Neural progenitor cell (in vitro differentiated cells): ENCODE results near the gene VSX1. TPM values are rescaled to one million over a fixed set of nuclear protein-coding genes. Genes with fewer than 3 reads are reported as not detected.

ENCODE experiments used
- DNase-seq: peaks from one replicate; pipeline ENCODE4 v3.0.0-alpha.2; 2016; ENCODE audit warnings: low spot score
- H2AFZ ChIP-seq: fragments of 200-600 bp; sonication (generic); replicated peaks from 2 replicates; pipeline ENCODE4 v1.6.1; 2016; ENCODE audit warnings: antibody characterized with exemption
- H3F3A ChIP-seq: fragments of 200-600 bp; sonication (generic); 2 replicates; pipeline ENCODE4 v1.6.1; 2016; ENCODE audit warnings: antibody characterized with exemption, low read depth
- H3K27ac ChIP-seq: fragments of 200-600 bp; sonication (generic); 2 replicates; pipeline ENCODE4 v1.5.1; 2016; ENCODE audit warnings: mild to moderate bottlenecking
- H3K27me3 ChIP-seq: fragments of 200-600 bp; sonication (generic); 2 replicates; pipeline ENCODE4 v1.6.1; 2016; ENCODE audit warnings: mild to moderate bottlenecking, moderate library complexity
- H3K36me3 ChIP-seq: fragments of 200-600 bp; sonication (generic); 2 replicates; pipeline ENCODE4 v1.5.1; 2016
- H3K4me1 ChIP-seq: fragments of 200-600 bp; sonication (generic); 2 replicates; pipeline ENCODE4 v1.6.1; 2016; ENCODE audit warnings: mixed run types
- H3K4me2 ChIP-seq: fragments of 200-600 bp; sonication (generic); 2 replicates; pipeline ENCODE4 v1.6.1; 2016
- H3K4me3 ChIP-seq: fragments of 200-600 bp; sonication (generic); 2 replicates; pipeline ENCODE4 v1.5.1; 2016
- H3K79me2 ChIP-seq: fragments of 200-600 bp; sonication (generic); 2 replicates; pipeline ENCODE4 v1.6.1; 2016; ENCODE audit warnings: low read depth
- H3K9ac ChIP-seq: fragments of 200-600 bp; sonication (generic); 2 replicates; pipeline ENCODE4 v1.6.1; 2016
- H3K9me3 ChIP-seq: fragments of 200-600 bp; sonication (generic); 2 replicates; pipeline ENCODE4 v1.5.1; 2016; ENCODE audit warnings: low read depth
- H4K20me1 ChIP-seq: fragments of 200-600 bp; sonication (generic); 2 replicates; pipeline ENCODE4 v1.6.1; 2016; ENCODE audit warnings: low read depth
- H3K27ac Mint-ChIP-seq: 3 replicates; pipeline ENCODE4 v1.8.0; 2021; ENCODE audit warnings: mixed read lengths
- H3K27me3 Mint-ChIP-seq: 2 replicates; pipeline ENCODE4 v1.8.0; 2022; ENCODE audit warnings: low read depth, mild to moderate bottlenecking, inconsistent platforms, moderate library complexity, mixed read lengths; ENCODE audit not compliant: insufficient read depth
- H3K36me3 Mint-ChIP-seq: 3 replicates; pipeline ENCODE4 v1.8.0; 2021; ENCODE audit warnings: mixed read lengths
- H3K4me1 Mint-ChIP-seq: 3 replicates; pipeline ENCODE4 v1.8.0; 2021; ENCODE audit warnings: mixed read lengths
- H3K4me3 Mint-ChIP-seq: 3 replicates; pipeline ENCODE4 v1.8.0; 2021; ENCODE audit warnings: mild to moderate bottlenecking, moderate library complexity, mixed read lengths
- H3K9me3 Mint-ChIP-seq: 3 replicates; pipeline ENCODE4 v1.8.0; 2020; ENCODE audit warnings: mixed read lengths
- EZH2 ChIP-seq: fragments of 200-600 bp; sonication (generic); IDR thresholded peaks from 2 replicates; pipeline ENCODE4 v1.6.1; 2017; ENCODE audit warnings: antibody characterized with exemption, mild to moderate bottlenecking, moderate library complexity
- EZH2phosphoT487 ChIP-seq: fragments of 200-600 bp; sonication (generic); IDR thresholded peaks from 2 replicates; pipeline ENCODE4 v1.6.1; 2017; ENCODE audit warnings: antibody characterized with exemption
- total RNA-seq: library from RNA; depleted of rRNA; stranded (reverse); fragments of >200 nt; gene quantifications from 2 replicates; pipeline ENCODE4 v1.2.3, GENCODE V29; 2015; ENCODE audit warnings: low replicate concordance
- TF ChIP-seq, protein P1 (sequence below): fragments of 200-600 bp; sonication (generic); IDR thresholded peaks from 2 replicates; pipeline ENCODE4 v1.5.1; 2017; ENCODE audit warnings: antibody characterized with exemption, mild to moderate bottlenecking

Gene VSX1
- total RNA-seq, 1 donor from 2014 or later: not detected

- peaks cover 19% of the 10 kb centered on the region for H3K4me1 Mint-ChIP-seq
- no peaks in the 10 kb centered on the region for H3K79me2 ChIP-seq
- no peak overlapping the region for H3K4me3 Mint-ChIP-seq
- H3K36me3 ChIP-seq: no peaks in the 10 kb centered on the region
- H4K20me1 ChIP-seq: peaks cover 10% of the 10 kb centered on the region
- peaks cover 100% of the 10 kb centered on the region for H3K27me3 ChIP-seq
- no peak overlapping the region for H3K9ac ChIP-seq
- H3K9me3 ChIP-seq: no peaks in the 10 kb centered on the region
- no peaks in the 10 kb centered on the region for H3K36me3 Mint-ChIP-seq
- no peak overlapping the region for H3K4me3 ChIP-seq
- no peak for TF ChIP-seq EZH2phosphoT487
- TF ChIP-seq, protein P1, sequence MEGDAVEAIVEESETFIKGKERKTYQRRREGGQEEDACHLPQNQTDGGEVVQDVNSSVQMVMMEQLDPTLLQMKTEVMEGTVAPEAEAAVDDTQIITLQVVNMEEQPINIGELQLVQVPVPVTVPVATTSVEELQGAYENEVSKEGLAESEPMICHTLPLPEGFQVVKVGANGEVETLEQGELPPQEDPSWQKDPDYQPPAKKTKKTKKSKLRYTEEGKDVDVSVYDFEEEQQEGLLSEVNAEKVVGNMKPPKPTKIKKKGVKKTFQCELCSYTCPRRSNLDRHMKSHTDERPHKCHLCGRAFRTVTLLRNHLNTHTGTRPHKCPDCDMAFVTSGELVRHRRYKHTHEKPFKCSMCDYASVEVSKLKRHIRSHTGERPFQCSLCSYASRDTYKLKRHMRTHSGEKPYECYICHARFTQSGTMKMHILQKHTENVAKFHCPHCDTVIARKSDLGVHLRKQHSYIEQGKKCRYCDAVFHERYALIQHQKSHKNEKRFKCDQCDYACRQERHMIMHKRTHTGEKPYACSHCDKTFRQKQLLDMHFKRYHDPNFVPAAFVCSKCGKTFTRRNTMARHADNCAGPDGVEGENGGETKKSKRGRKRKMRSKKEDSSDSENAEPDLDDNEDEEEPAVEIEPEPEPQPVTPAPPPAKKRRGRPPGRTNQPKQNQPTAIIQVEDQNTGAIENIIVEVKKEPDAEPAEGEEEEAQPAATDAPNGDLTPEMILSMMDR: no peak
- TF ChIP-seq EZH2: no peak
- peaks cover 7% of the 10 kb centered on the region for H3K4me1 ChIP-seq
- H3K27me3 Mint-ChIP-seq: peaks cover 23% of the 10 kb centered on the region
- H3K27ac Mint-ChIP-seq: no peak overlapping the region
- H2AFZ ChIP-seq: no peak overlapping the region
- no peak for DNase-seq
- peaks cover 20% of the 10 kb centered on the region for H3F3A ChIP-seq
- no peak overlapping the region for H3K27ac ChIP-seq
- no peak overlapping the region for H3K4me2 ChIP-seq
- no peaks in the 10 kb centered on the region for H3K9me3 Mint-ChIP-seq
These were observed 14.6 kb downstream of the VSX1 start for GRCh38 chr20:25067102-25067987.

- TF ChIP-seq, protein P1: no peak
- TF ChIP-seq EZH2: no peak
- TF ChIP-seq EZH2phosphoT487: no peak
These were observed 15.6 kb downstream of the VSX1 start for GRCh38 chr20:25066386-25066785.

DNA sequence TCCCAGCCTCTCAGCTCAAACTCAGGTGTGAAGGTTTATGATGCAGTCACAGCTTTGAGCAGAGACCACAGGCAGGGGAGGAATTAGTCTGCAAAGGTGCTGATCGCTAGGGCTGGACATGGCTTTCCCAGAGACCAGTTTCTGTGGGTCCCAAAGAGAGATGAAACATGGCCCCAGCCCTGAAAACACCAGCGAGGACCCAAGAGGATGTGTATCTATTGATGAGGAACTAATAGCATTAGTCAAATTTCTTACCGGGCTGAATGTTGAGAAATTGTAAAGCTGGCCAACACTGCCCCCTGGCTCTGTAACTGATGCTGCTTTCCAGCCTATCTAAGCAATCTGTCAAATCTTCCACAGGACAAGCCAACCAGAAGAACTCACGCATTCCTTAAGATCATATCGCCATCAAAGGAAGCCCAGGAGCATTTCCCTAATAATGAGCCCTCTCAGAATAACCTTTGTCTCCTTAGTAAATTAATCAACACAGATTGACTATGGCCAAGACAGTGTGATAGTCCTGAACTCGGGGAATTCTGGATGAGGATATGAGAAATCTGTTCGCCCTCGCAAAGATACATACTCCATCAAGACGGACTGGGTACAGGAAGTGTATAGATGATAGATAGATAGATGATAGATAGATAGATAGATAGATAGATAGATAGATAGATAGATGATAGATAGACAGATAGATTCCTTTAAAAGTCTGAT is 16.2 kb downstream of the VSX1 start:
- Histone ChIP-seq H3K27me3 (peaks cover 100% of the 10 kb centered on the region), H3K27ac (no peak overlapping the region), H3K9ac (no peak overlapping the region), H3K79me2 (no peaks in the 10 kb centered on the region), H3K4me1 (peaks cover 7% of the 10 kb centered on the region), H4K20me1 (peaks cover 10% of the 10 kb centered on the region), H2AFZ (no peak overlapping the region), H3K36me3 (no peaks in the 10 kb centered on the region), H3F3A (peaks cover 20% of the 10 kb centered on the region), H3K9me3 (no peaks in the 10 kb centered on the region), H3K4me3 (no peak overlapping the region), H3K4me2 (peak overlapping the region; percentile 50)
- no peaks in the 10 kb centered on the region for H3K36me3 Mint-ChIP-seq
- H3K27ac Mint-ChIP-seq: no peak overlapping the region
- TF ChIP-seq, protein P1: peak; percentile 76
- TF ChIP-seq EZH2: no peak
- no peak for TF ChIP-seq EZH2phosphoT487
- H3K9me3 Mint-ChIP-seq: no peaks in the 10 kb centered on the region
- peak; percentile 80 for DNase-seq
- H3K4me3 Mint-ChIP-seq: no peak overlapping the region
- peaks cover 26% of the 10 kb centered on the region for H3K27me3 Mint-ChIP-seq
- peaks cover 17% of the 10 kb centered on the region for H3K4me1 Mint-ChIP-seq

More at GRCh38 chr20:25066386-25066785, 15.6 kb downstream of the VSX1 start:
- peak; percentile 42 for DNase-seq
- Histone ChIP-seq H3K9me3 (no peaks in the 10 kb centered on the region), H3K36me3 (no peaks in the 10 kb centered on the region), H3K27me3 (peaks cover 100% of the 10 kb centered on the region), H3K9ac (no peak overlapping the region), H4K20me1 (peaks cover 10% of the 10 kb centered on the region), H3K27ac (no peak overlapping the region), H3K79me2 (no peaks in the 10 kb centered on the region), H3K4me1 (peaks cover 7% of the 10 kb centered on the region), H2AFZ (no peak overlapping the region), H3K4me3 (no peak overlapping the region), H3K4me2 (no peak overlapping the region), H3F3A (peaks cover 20% of the 10 kb centered on the region)
- Mint-ChIP-seq H3K9me3 (no peaks in the 10 kb centered on the region), H3K27ac (no peak overlapping the region), H3K4me3 (no peak overlapping the region), H3K27me3 (peaks cover 25% of the 10 kb centered on the region), H3K36me3 (no peaks in the 10 kb centered on the region), H3K4me1 (peaks cover 17% of the 10 kb centered on the region)
